Keratinocyte (primary cell): Measurements from ENCODE around the gene STN1.

Source experiments
- EZH2 ChIP-seq: IDR thresholded peaks from one replicate; pipeline ENCODE4 v1.6.1; 2012; ENCODE audit warnings: inconsistent platforms, mild to moderate bottlenecking, low read length, moderate library complexity
- TF ChIP-seq, protein P1 (sequence below), 3 experiments: IDR thresholded peaks in 1 of 3; conservative IDR thresholded peaks in 1 of 3; optimal IDR thresholded peaks in 1 of 3; 2 replicates in 2 of 3; 3 replicates in 1 of 3; pipeline versions ENCODE3 to v1.5.1; 2011; ENCODE audit warnings: low read length in 3 of 3, mild to moderate bottlenecking in 3 of 3, moderate library complexity in 2 of 3, control low read depth in 1 of 3, inconsistent platforms in 1 of 3; ENCODE audit not compliant: insufficient read depth in 2 of 3; ENCODE audit errors: extremely low read depth in 1 of 3

DNA sequence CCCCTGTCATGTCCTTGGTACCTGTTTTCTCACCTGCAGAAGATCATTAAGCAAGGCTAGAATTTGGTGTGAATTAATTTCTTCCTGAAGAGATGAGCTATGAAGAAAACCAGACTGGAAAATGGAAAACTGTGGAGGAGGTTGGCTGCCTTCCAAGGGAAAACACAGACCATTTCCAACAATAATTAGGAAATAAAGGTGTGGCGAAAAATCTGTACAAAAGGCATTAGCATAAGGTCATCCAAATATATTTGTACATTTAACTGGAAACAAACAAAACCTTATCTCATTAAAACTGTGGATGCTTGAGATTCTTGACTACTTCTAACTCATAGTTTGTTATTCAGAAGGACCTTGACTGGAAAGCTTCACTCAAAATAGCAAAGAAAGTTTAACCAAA is 1.7 kb downstream of the STN1 start:
- TF ChIP-seq, protein P1, sequence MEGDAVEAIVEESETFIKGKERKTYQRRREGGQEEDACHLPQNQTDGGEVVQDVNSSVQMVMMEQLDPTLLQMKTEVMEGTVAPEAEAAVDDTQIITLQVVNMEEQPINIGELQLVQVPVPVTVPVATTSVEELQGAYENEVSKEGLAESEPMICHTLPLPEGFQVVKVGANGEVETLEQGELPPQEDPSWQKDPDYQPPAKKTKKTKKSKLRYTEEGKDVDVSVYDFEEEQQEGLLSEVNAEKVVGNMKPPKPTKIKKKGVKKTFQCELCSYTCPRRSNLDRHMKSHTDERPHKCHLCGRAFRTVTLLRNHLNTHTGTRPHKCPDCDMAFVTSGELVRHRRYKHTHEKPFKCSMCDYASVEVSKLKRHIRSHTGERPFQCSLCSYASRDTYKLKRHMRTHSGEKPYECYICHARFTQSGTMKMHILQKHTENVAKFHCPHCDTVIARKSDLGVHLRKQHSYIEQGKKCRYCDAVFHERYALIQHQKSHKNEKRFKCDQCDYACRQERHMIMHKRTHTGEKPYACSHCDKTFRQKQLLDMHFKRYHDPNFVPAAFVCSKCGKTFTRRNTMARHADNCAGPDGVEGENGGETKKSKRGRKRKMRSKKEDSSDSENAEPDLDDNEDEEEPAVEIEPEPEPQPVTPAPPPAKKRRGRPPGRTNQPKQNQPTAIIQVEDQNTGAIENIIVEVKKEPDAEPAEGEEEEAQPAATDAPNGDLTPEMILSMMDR (optimal IDR thresholded peaks at IDR 0.05 in 1 of 3, IDR thresholded peaks at IDR 0.05 in 1 of 3, conservative IDR thresholded peaks at IDR 0.05 in 1 of 3; ENCODE audit: extremely low read depth in 1 of 3, insufficient read depth in 2 of 3, low read length in 3 of 3): no peak
- no peak for TF ChIP-seq EZH2
